ENCODE measurements around the gene TGM3.

- TF ChIP-seq POLR2A (IDR thresholded peaks at IDR 0.05) (no peak), CTCF (IDR thresholded peaks at IDR 0.05) (no peak)
Observed at GRCh38 chr20:2330090-2330695, 34.4 kb downstream of the TGM3 start.
